ENCODE results near the gene PSMD11.

Gene PSMD11

GRCh38 chr17:32496395-32497073, 52.2 kb downstream of the PSMD11 start:
- TF ChIP-seq TAF1 (IDR thresholded peaks at IDR 0.05; ENCODE audit: borderline replicate concordance, insufficient read depth, low read length) = no peak
- TF ChIP-seq POLR2AphosphoS5 (IDR thresholded peaks at IDR 0.05; ENCODE audit: low read depth, low read length) = no peak
- no peak for TF ChIP-seq SIN3A (IDR thresholded peaks at IDR 0.05; ENCODE audit: borderline replicate concordance, insufficient read depth, low read length)
- TF ChIP-seq REST (IDR thresholded peaks at IDR 0.05; ENCODE audit: insufficient read depth in 1 of 2, low read depth in 2 of 2, low read length in 2 of 2) = no peak
- no peak for TF ChIP-seq FOXP2 (optimal IDR thresholded peaks at IDR 0.05; ENCODE audit: borderline replicate concordance, extremely low read depth, extremely low read length, insufficient read depth)

- TF ChIP-seq REST (IDR thresholded peaks at IDR 0.05; ENCODE audit: insufficient read depth in 1 of 2, low read depth in 2 of 2, low read length in 2 of 2) (no peak), FOXP2 (optimal IDR thresholded peaks at IDR 0.05; ENCODE audit: borderline replicate concordance, extremely low read depth, extremely low read length, insufficient read depth) (no peak), SIN3A (IDR thresholded peaks at IDR 0.05; ENCODE audit: borderline replicate concordance, insufficient read depth, low read length) (no peak), POLR2AphosphoS5 (IDR thresholded peaks at IDR 0.05; ENCODE audit: low read depth, low read length) (no peak), TAF1 (IDR thresholded peaks at IDR 0.05; ENCODE audit: borderline replicate concordance, insufficient read depth, low read length) (no peak)
Observed at GRCh38 chr17:32497431-32498205, 53.3 kb downstream of the PSMD11 start.

GRCh38 chr17:32498391-32498790, 54.1 kb downstream of the PSMD11 start:
- TF ChIP-seq FOXP2 (optimal IDR thresholded peaks at IDR 0.05; ENCODE audit: borderline replicate concordance, extremely low read depth, extremely low read length, insufficient read depth) = no peak
- TF ChIP-seq TAF1 (IDR thresholded peaks at IDR 0.05; ENCODE audit: borderline replicate concordance, insufficient read depth, low read length) = no peak
- TF ChIP-seq SIN3A (IDR thresholded peaks at IDR 0.05; ENCODE audit: borderline replicate concordance, insufficient read depth, low read length) = no peak
- TF ChIP-seq POLR2AphosphoS5 (IDR thresholded peaks at IDR 0.05; ENCODE audit: low read depth, low read length) = no peak
- no peak for TF ChIP-seq REST (IDR thresholded peaks at IDR 0.05; ENCODE audit: insufficient read depth in 1 of 2, low read depth in 2 of 2, low read length in 2 of 2)

- TF ChIP-seq REST (IDR thresholded peaks at IDR 0.05; ENCODE audit: insufficient read depth in 1 of 2, low read depth in 2 of 2, low read length in 2 of 2) = no peak
- TF ChIP-seq TAF1 (IDR thresholded peaks at IDR 0.05; ENCODE audit: borderline replicate concordance, insufficient read depth, low read length) = no peak
- no peak for TF ChIP-seq SIN3A (IDR thresholded peaks at IDR 0.05; ENCODE audit: borderline replicate concordance, insufficient read depth, low read length)
Observed at GRCh38 chr17:32502013-32502412, 57.7 kb downstream of the PSMD11 start.

Measured in PFSK-1 (cell line).